ELF-1 (cell line): ENCODE results near the gene AIPL1.

Experiments used
- DNase-seq: peaks from one replicate; pipeline ENCODE4 v3.0.0-alpha.2; 2016; ENCODE audit warnings: low read depth, low spot score

Gene AIPL1

DNA sequence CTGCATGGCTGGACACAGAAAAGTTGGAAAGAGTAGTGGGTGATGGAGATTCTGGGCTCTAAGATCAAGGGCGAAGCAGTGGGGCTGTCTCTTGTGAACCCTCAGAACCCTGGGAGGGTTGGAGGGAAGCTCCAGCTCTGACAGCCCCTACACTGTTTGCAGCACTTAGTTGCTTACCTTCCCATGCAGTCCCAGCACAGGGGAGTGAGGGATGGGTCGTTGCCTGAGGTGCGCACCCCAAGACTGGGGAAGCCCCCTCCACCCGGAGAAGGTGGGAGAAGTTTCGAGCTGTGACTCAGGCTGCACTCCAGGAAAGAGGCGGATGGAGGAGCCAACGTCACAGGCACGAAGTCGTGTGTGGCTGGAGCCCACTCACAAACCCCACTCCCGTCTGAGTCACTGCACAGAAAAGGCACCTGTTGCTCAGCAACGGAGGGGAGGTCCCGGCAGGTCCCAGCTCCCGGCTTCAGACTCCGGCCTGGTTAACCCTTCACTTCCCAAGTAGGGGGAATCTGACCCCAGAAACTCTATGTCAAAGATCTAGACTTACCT lies 60.1 kb downstream of the AIPL1 start:
- DNase-seq = peak; percentile 44

DNA sequence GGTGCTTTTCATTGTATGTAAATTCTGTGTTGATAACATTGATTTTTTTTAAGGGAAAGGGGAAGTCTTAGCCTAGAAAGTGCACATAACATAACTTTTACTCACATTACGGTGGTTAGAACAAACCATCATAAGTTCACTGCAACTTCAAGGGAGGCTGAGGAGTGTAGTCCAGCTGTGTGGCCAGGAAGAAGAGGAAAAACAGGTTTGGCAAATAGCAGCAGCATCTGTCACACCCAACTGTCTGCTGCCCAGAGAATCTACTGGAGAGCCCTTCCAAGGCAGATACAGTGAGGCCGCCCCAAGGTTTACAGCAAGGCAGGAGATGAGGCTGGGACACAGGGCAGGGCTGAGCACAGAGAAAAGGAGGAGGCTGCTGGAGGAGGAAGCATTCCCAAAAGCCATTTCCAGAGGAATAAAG lies 60.6 kb downstream of the AIPL1 start:
- peak; percentile 78 for DNase-seq
